Renal cortex interstitium (tissue), 11 donors: ENCODE results near the gene RASA3. TPM values are rescaled to one million over a fixed set of nuclear protein-coding genes. Genes with fewer than 3 reads are reported as not detected.
"Not testable (repeated sequence)": the region's sequence is repeated elsewhere in the genome, so short reads cannot be mapped to it uniquely, and the experiment has no call there.

Experiments
- DNase-seq, 11 donors: peaks; one replicate each; pipeline ENCODE4 v3.0.0-alpha.2; 2013; ENCODE audit warnings: low read depth in 9 of 11, low spot score in 4 of 11; ENCODE audit errors: extremely low read depth in 1 of 11
- polyA plus RNA-seq, 3 donors: library from polyadenylated mRNA; unstranded; fragments of 120-200 nt; gene quantifications; one replicate each; pipeline ENCODE4 v1.2.1, GENCODE V29; 2013; ENCODE audit not compliant: insufficient read length in 3 of 3

RASA3 gene
- polyA plus RNA-seq, 3 donors = 11.0 to 14.2 (median 12.5) TPM

GRCh38 chr13:114106991-114107685, 25.3 kb downstream of the RASA3 start:
- DNase-seq = no peak

- DNase-seq = no peak
Measured at GRCh38 chr13:114106526-114106925, 25.9 kb downstream of the RASA3 start.

GRCh38 chr13:114105521-114106225, 26.8 kb downstream of the RASA3 start:
- no peak for DNase-seq

GRCh38 chr13:114104655-114105520, 27.5 kb downstream of the RASA3 start:
- DNase-seq = no peak

GRCh38 chr13:114103801-114104654, 28.4 kb downstream of the RASA3 start:
- DNase-seq = no peak

- DNase-seq = not testable (repeated sequence)
Measured at GRCh38 chr13:114103289-114103621, 29.2 kb downstream of the RASA3 start.

- DNase-seq = no peak
Measured at GRCh38 chr13:114102521-114103288, 29.7 kb downstream of the RASA3 start.

- no peak for DNase-seq
Measured at GRCh38 chr13:114102131-114102520, 30.3 kb downstream of the RASA3 start.

- no peak for DNase-seq
Measured at GRCh38 chr13:114101358-114102130, 30.9 kb downstream of the RASA3 start.

- no peak for DNase-seq
Measured at GRCh38 chr13:114100446-114101357, 31.7 kb downstream of the RASA3 start.

GRCh38 chr13:114099918-114100445, 32.4 kb downstream of the RASA3 start:
- DNase-seq = no peak

- no peak for DNase-seq
Measured at GRCh38 chr13:114099191-114099590, 33.2 kb downstream of the RASA3 start.

GRCh38 chr13:114098689-114099056, 33.8 kb downstream of the RASA3 start:
- DNase-seq = not testable (repeated sequence)

- no peak for DNase-seq
Measured at GRCh38 chr13:114097893-114098688, 34.3 kb downstream of the RASA3 start.

GRCh38 chr13:114097212-114097892, 35.1 kb downstream of the RASA3 start:
- no peak for DNase-seq
